Fibroblast of lung (primary cell): ENCODE data around the gene LARP4B. TPM values are rescaled to one million over a fixed set of nuclear protein-coding genes. Genes with fewer than 3 reads are reported as not detected.

Experiments used
- DNase-seq, 2 donors: peaks; one replicate each; pipeline versions ENCODE4 v3.0.0 to v3.0.0-alpha.2; 2010; ENCODE audit warnings: low read depth in 2 of 2
- H2AFZ ChIP-seq: 2 replicates; pipeline ENCODE4 v1.5.1; 2012; ENCODE audit warnings: low read length, control low read depth, inconsistent platforms
- H3K27ac ChIP-seq: 2 replicates; pipeline ENCODE4 v1.5.1; 2011; ENCODE audit warnings: low read length, control low read depth; ENCODE audit not compliant: insufficient read depth
- H3K27me3 ChIP-seq: 2 replicates; pipeline ENCODE4 v1.5.1; 2011; ENCODE audit warnings: mild to moderate bottlenecking, low read length; ENCODE audit not compliant: control insufficient read depth, insufficient read depth
- H3K36me3 ChIP-seq: 2 replicates; pipeline ENCODE4 v1.5.1; 2011; ENCODE audit warnings: low read length; ENCODE audit not compliant: control insufficient read depth, insufficient read depth
- H3K4me1 ChIP-seq: 2 replicates; pipeline ENCODE4 v1.5.1; 2011; ENCODE audit warnings: low read length; ENCODE audit not compliant: control insufficient read depth, insufficient read depth; ENCODE audit errors: extremely low read depth
- H3K4me2 ChIP-seq: 2 replicates; pipeline ENCODE4 v1.5.1; 2011; ENCODE audit warnings: low read length, control low read depth; ENCODE audit not compliant: insufficient read depth; ENCODE audit errors: extremely low read depth
- H3K4me3 ChIP-seq, 4 experiments: fragments of 200-600 bp in 1 of 4; sonication (generic) in 1 of 4; replicated peaks in 1 of 4; 2 replicates each; pipeline ENCODE4 v1.5.1; 2011 to 2016; ENCODE audit warnings: low read length in 4 of 4, low read depth in 3 of 4, mild to moderate bottlenecking in 3 of 4, control low read depth in 2 of 4, inconsistent platforms in 1 of 4, mixed read lengths in 1 of 4; ENCODE audit not compliant: insufficient read depth in 1 of 4; ENCODE audit errors: control extremely low read depth in 1 of 4
- H3K79me2 ChIP-seq: 2 replicates; pipeline ENCODE4 v1.5.1; 2012; ENCODE audit warnings: mild to moderate bottlenecking, low read length, inconsistent platforms; ENCODE audit not compliant: control insufficient read depth, insufficient read depth
- H3K9ac ChIP-seq: 2 replicates; pipeline ENCODE4 v1.5.1; 2011; ENCODE audit warnings: mild to moderate bottlenecking, low read length, control low read depth; ENCODE audit not compliant: insufficient read depth
- H3K9me3 ChIP-seq: 2 replicates; pipeline ENCODE4 v1.5.1; 2012; ENCODE audit warnings: low read depth, low read length; ENCODE audit not compliant: control insufficient read depth, insufficient read depth
- H4K20me1 ChIP-seq: 2 replicates; pipeline ENCODE4 v1.5.1; 2011; ENCODE audit warnings: low read length; ENCODE audit not compliant: control insufficient read depth, insufficient read depth; ENCODE audit errors: extremely low read depth
- CTCF ChIP-seq, 2 donors: IDR thresholded peaks in 1 of 2; conservative IDR thresholded peaks in 1 of 2; 1 replicate in 1 of 2; 2 replicates in 1 of 2; pipeline ENCODE4 v1.5.1; 2011 to 2012; ENCODE audit warnings: low read length in 2 of 2, control low read depth in 1 of 2, inconsistent platforms in 1 of 2, low read depth in 1 of 2, mild to moderate bottlenecking in 1 of 2
- EZH2 ChIP-seq: IDR thresholded peaks from 2 replicates; pipeline ENCODE4 v1.5.1; 2012; ENCODE audit warnings: low read length, control low read depth, mild to moderate bottlenecking; ENCODE audit errors: missing control alignments
- polyA plus RNA-seq, 2 donors: library from polyadenylated mRNA; depleted of rRNA in 1 of 2; stranded (reverse) in 1 of 2; unstranded in 1 of 2; fragments of >200 nt; gene quantifications; 2 replicates each; pipeline ENCODE4 v1.2.1, GENCODE V29; 2011 to 2012; ENCODE audit warnings: missing spikeins in 1 of 2
- total RNA-seq: library from RNA; depleted of rRNA; stranded (reverse); fragments of >200 nt; gene quantifications from 2 replicates; pipeline ENCODE4 v1.2.1, GENCODE V29; 2014

Gene LARP4B
- total and polyA plus RNA-seq, 2 donors (not counting 1 experiment from before 2014, with no cell fraction given) = 25.4 to 38.6 TPM

- Histone ChIP-seq H3K4me3 (no peak overlapping the region), H2AFZ (no peak overlapping the region), H3K4me2 (no peak overlapping the region), H4K20me1 (no peaks in the 10 kb centered on the region), H3K9me3 (no peaks in the 10 kb centered on the region), H3K4me1 (peaks cover 2% of the 10 kb centered on the region), H3K27ac (peak overlapping the region; percentile 39), H3K27me3 (no peaks in the 10 kb centered on the region), H3K36me3 (no peaks in the 10 kb centered on the region), H3K79me2 (no peaks in the 10 kb centered on the region), H3K9ac (no peak overlapping the region)
- peak; percentile 13 to 72 for DNase-seq
- TF ChIP-seq EZH2 = no peak
- TF ChIP-seq CTCF (conservative IDR thresholded peaks at IDR 0.05 in 1 of 2, IDR thresholded peaks at IDR 0.05 in 1 of 2; ENCODE audit: low read depth in 1 of 2, low read length in 2 of 2) = no peak
Observed at GRCh38 chr10:964321-964987, 32.9 kb upstream of the LARP4B start.

DNA sequence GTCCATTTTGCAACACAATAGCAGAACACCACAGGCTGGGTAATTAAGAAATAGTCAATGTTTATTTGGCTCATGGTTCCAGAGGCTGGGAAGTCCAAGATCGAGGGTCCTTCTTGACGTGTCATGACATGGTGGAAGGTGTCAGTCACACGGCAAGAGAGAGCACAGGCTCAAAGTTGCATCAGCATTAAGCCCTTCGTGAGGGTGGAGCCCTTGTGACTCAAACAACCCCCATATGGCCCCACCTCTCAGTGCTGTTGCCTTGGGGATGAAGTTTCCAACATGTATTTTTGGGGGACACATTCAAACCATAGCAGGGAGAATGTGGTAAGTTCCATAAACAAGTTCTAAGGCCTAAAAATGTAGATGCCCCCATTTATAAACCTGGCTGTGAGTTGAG lies 32.1 kb upstream of the LARP4B start:
- Histone ChIP-seq H3K79me2 (no peaks in the 10 kb centered on the region), H3K9me3 (no peaks in the 10 kb centered on the region), H4K20me1 (no peaks in the 10 kb centered on the region), H3K4me1 (peaks cover 2% of the 10 kb centered on the region), H3K27ac (no peak overlapping the region), H3K4me3 (no peak overlapping the region), H2AFZ (no peak overlapping the region), H3K27me3 (no peaks in the 10 kb centered on the region), H3K9ac (no peak overlapping the region), H3K36me3 (no peaks in the 10 kb centered on the region), H3K4me2 (no peak overlapping the region)
- no peak for DNase-seq
- TF ChIP-seq EZH2 = no peak
- no peak for TF ChIP-seq CTCF (conservative IDR thresholded peaks at IDR 0.05 in 1 of 2, IDR thresholded peaks at IDR 0.05 in 1 of 2; ENCODE audit: low read depth in 1 of 2, low read length in 2 of 2)

DNA sequence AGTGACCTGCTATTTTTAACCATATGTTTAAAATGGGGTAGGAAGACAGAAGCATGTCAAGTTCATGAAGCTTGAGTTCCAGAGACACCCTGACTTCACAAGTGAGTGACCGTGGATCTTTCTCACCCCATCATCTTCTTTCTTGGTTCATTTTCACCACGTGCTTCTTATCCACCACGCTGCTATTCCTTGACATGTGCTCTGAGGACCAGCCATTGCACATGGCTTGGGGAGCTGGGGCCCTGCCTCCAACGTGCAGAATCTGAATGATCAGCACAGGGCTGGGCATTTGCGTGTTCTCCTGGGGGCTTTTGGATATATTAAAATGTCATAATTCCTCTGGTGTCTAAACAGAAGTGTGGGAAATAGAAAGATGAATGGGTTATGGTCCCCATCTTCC lies 31.7 kb upstream of the LARP4B start:
- no peaks in the 10 kb centered on the region for H3K9me3 ChIP-seq
- H3K27me3 ChIP-seq = no peaks in the 10 kb centered on the region
- H3K79me2 ChIP-seq = no peaks in the 10 kb centered on the region
- H3K4me2 ChIP-seq = no peak overlapping the region
- H4K20me1 ChIP-seq = no peaks in the 10 kb centered on the region
- H3K36me3 ChIP-seq = no peaks in the 10 kb centered on the region
- no peak overlapping the region for H3K4me3 ChIP-seq
- no peak overlapping the region for H3K9ac ChIP-seq
- peaks cover 2% of the 10 kb centered on the region for H3K4me1 ChIP-seq
- DNase-seq = no peak
- H2AFZ ChIP-seq = no peak overlapping the region
- no peak overlapping the region for H3K27ac ChIP-seq
- TF ChIP-seq CTCF (conservative IDR thresholded peaks at IDR 0.05 in 1 of 2, IDR thresholded peaks at IDR 0.05 in 1 of 2; ENCODE audit: low read depth in 1 of 2, low read length in 2 of 2) (no peak), EZH2 (no peak)
